SH-SY5Y (cell line): Measurements from ENCODE around the gene TRIM5.

Experiments
- GATA2 ChIP-seq: IDR thresholded peaks from 2 replicates; pipeline ENCODE4 v1.6.1; 2011; ENCODE audit warnings: mild to moderate bottlenecking, low read depth, low read length
- GATA3 ChIP-seq: IDR thresholded peaks from 2 replicates; pipeline ENCODE4 v1.6.1; 2011; ENCODE audit warnings: low read depth, mild to moderate bottlenecking, low read length, moderate library complexity

The TRIM5 gene

GRCh38 chr11:5618807-5619206 is 66.1 kb downstream of the TRIM5 start:
- TF ChIP-seq GATA2 (no peak), GATA3 (no peak)
